ENCODE measurements around the gene FGF23. TPM values are rescaled to one million over a fixed set of nuclear protein-coding genes. Genes with fewer than 3 reads are reported as not detected.

Gene FGF23
- total and polyA plus RNA-seq, 5 donors from 2014 or later: not detected

DNA sequence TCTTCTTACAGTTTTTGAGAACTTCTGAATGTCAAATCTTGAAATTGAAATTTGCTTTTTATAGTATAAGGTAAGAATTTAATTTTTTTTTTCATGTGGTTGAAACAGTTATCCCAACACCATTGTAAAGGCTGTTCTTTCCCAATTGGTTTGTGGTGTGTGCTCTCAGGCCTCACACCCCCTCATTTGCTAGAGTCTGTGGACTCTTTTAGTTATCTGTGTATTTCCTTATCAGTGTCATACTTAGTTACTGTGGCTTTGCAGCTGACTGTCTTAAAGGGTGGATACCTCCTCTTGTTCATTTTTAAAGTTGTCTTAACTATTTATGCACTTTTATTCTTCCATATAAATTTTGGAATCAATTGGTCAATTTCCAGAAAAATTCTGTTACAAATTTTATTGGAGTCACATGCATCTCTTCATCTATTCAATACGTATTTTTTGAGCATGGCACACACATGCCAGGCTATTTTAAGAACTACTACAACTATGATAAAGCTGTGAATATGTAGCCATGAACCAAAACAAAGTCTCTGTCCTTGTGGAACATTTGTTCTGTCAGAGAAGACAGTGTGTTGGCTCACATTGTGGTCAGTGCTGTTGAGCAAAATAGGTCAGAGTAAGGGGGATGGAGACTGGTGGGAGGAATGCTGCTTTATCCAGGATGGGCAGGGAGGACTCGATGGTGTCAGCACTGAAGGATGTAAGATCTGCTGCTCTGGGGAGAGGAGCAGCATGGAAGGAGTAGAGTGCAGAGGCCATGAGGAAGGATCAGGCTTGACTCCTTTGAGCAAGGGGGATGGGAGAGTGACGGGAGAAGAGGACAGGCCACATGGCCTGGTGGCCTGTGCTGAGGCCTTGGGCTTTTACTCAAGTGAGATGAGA, 24.1 kb downstream of the FGF23 start:
- H3K4me3 Mint-ChIP-seq: peak overlapping the region in 1 of 4 donors; percentile 27
- no peak overlapping the region for H3K4me3 ChIP-seq (ENCODE audit: low read depth, low read length)
- H3K27me3 Mint-ChIP-seq: no peaks in the 10 kb centered on the region
- peaks cover 23% of the 10 kb centered on the region for H3K36me3 ChIP-seq (ENCODE audit: control insufficient read depth, insufficient read depth, low read length)
- no peaks in the 10 kb centered on the region for H3K9me3 Mint-ChIP-seq
- H3K9me3 ChIP-seq (ENCODE audit: control insufficient read depth in 2 of 2, low read length in 2 of 2): no peaks in the 10 kb centered on the region
- H3K27me3 ChIP-seq (ENCODE audit: control insufficient read depth, insufficient read depth, low read length): no peaks in the 10 kb centered on the region
- no peak overlapping the region for H3K27ac ChIP-seq (ENCODE audit: insufficient read depth, low read length, poor library complexity, severe bottlenecking)
- no peak for DNase-seq
- peaks cover 0 to 19% (median 5%) of the 10 kb centered on the region in 4 donors for H3K4me1 Mint-ChIP-seq
- no peaks in the 10 kb centered on the region for H3K4me1 ChIP-seq (ENCODE audit: control insufficient read depth, insufficient read depth, low read length, poor library complexity, severe bottlenecking)
- H3K36me3 Mint-ChIP-seq: peaks cover 15% of the 10 kb centered on the region
- no peak overlapping the region for H3K27ac Mint-ChIP-seq
- ATAC-seq (ENCODE audit: low read depth in 2 of 2): no peak

DNA sequence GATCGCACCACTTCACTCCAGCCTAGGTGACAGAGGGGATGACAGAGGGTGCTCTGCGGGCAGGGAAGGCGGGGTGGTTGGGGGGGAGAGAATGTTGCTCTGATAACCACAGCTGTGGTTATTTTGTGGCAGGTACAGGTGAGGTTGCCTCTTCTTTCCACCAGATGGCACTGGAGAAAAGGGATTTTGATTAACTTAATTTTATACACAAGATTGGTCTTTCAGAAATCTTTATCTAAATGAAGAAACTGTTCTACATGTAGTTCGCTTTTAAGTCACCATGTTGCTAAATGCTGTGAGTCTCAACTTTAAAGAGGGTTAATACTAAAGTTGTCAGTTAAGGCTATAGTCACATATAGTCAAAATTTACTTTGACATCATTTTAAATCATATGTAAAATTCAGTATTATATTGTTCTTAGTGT, 25.7 kb downstream of the FGF23 start:
- peaks cover 19% of the 10 kb centered on the region for H3K36me3 Mint-ChIP-seq
- H3K27ac Mint-ChIP-seq: peak overlapping the region in 2 of 3 donors; percentile 48 to 54
- no peak overlapping the region for H3K4me3 Mint-ChIP-seq
- no peaks in the 10 kb centered on the region for H3K4me1 ChIP-seq (ENCODE audit: control insufficient read depth, insufficient read depth, low read length, poor library complexity, severe bottlenecking)
- H3K27me3 Mint-ChIP-seq: no peaks in the 10 kb centered on the region
- H3K4me3 ChIP-seq (ENCODE audit: low read depth, low read length): no peak overlapping the region
- no peaks in the 10 kb centered on the region for H3K9me3 Mint-ChIP-seq
- no peak overlapping the region for H3K27ac ChIP-seq (ENCODE audit: insufficient read depth, low read length, poor library complexity, severe bottlenecking)
- H3K4me1 Mint-ChIP-seq: peaks cover 0 to 19% (median 5%) of the 10 kb centered on the region in 4 donors
- H3K27me3 ChIP-seq (ENCODE audit: control insufficient read depth, insufficient read depth, low read length): no peaks in the 10 kb centered on the region
- H3K9me3 ChIP-seq (ENCODE audit: control insufficient read depth in 2 of 2, low read length in 2 of 2): no peaks in the 10 kb centered on the region
- peak; percentile 57 to 72 for ATAC-seq (ENCODE audit: low read depth in 2 of 2)
- peak; percentile 29 to 54 (median 49) for DNase-seq
- peaks cover 23% of the 10 kb centered on the region for H3K36me3 ChIP-seq (ENCODE audit: control insufficient read depth, insufficient read depth, low read length)

DNA sequence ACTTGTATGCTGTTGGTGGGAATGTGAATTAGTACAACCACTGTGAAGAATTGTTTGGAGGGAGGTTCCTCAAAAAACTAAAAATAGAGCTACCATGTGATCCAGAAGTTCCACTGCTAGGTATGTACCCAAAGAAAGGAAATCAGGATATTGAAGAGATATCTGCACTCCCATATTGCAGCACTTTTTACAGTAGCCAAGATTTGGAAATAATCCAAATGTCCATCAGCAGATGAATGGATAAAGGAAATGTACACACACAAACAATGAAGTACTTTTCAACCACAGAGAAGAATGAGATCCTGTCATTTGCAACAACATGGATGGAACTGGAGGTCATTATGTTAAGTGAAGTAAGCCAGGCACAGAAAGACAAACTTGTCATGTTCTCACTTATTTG, 32.6 kb downstream of the FGF23 start:
- H3K27ac Mint-ChIP-seq: peak overlapping the region in 2 of 3 donors; percentile 0 to 6

DNA sequence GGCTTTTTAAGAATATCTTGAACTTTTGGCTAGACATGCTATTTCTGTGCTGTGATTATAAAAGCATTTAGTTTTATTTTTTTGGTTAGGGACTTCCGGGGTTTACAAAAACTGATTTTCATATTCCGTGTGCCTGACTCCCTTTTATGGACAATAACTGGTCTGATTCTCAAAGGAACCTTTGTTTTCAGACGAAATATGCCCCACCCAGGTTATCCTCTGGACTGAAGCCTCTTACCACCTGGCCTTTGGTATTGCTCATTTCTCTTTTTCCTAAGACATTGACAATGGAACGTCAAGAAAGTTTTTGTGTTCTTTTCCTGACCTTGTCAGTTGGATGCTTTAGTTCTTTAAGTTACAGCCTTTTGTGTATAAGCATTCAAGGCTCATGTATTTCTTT, 47.7 kb downstream of the FGF23 start:
- no peaks in the 10 kb centered on the region for H3K27me3 Mint-ChIP-seq
- peaks cover 12 to 18% (median 15%) of the 10 kb centered on the region in 4 donors for H3K4me1 Mint-ChIP-seq
- H3K9me3 ChIP-seq (ENCODE audit: control insufficient read depth in 2 of 2, low read length in 2 of 2): no peaks in the 10 kb centered on the region
- DNase-seq (no peak), ATAC-seq (ENCODE audit: low read depth in 2 of 2) (no peak)
- peaks cover 34% of the 10 kb centered on the region for H3K36me3 ChIP-seq (ENCODE audit: control insufficient read depth, insufficient read depth, low read length)
- H3K4me1 ChIP-seq (ENCODE audit: control insufficient read depth, insufficient read depth, low read length, poor library complexity, severe bottlenecking): no peaks in the 10 kb centered on the region
- no peak overlapping the region for H3K4me3 ChIP-seq (ENCODE audit: low read depth, low read length)
- no peaks in the 10 kb centered on the region for H3K27me3 ChIP-seq (ENCODE audit: control insufficient read depth, insufficient read depth, low read length)
- H3K36me3 Mint-ChIP-seq: peaks cover 37% of the 10 kb centered on the region
- H3K4me3 Mint-ChIP-seq: no peak overlapping the region
- no peak overlapping the region for H3K27ac Mint-ChIP-seq
- H3K9me3 Mint-ChIP-seq: peaks cover 0 to 1% (median 0%) of the 10 kb centered on the region in 7 donors
- no peak overlapping the region for H3K27ac ChIP-seq (ENCODE audit: insufficient read depth, low read length, poor library complexity, severe bottlenecking)

More for the DNA sequence above, 32.6 kb downstream of the FGF23 start:
- H3K4me1 Mint-ChIP-seq: peaks cover 0 to 16% (median 4%) of the 10 kb centered on the region in 4 donors
- DNase-seq (no peak), ATAC-seq (ENCODE audit: low read depth in 2 of 2) (no peak)
- no peaks in the 10 kb centered on the region for H3K4me1 ChIP-seq (ENCODE audit: control insufficient read depth, insufficient read depth, low read length, poor library complexity, severe bottlenecking)
- H3K36me3 Mint-ChIP-seq: peaks cover 20% of the 10 kb centered on the region
- no peak overlapping the region for H3K27ac ChIP-seq (ENCODE audit: insufficient read depth, low read length, poor library complexity, severe bottlenecking)
- H3K27me3 Mint-ChIP-seq: no peaks in the 10 kb centered on the region
- peaks cover 0 to 8% (median 0%) of the 10 kb centered on the region in 7 donors for H3K9me3 Mint-ChIP-seq
- no peaks in the 10 kb centered on the region for H3K9me3 ChIP-seq (ENCODE audit: control insufficient read depth in 2 of 2, low read length in 2 of 2)
- H3K4me3 Mint-ChIP-seq: no peak overlapping the region
- H3K4me3 ChIP-seq (ENCODE audit: low read depth, low read length): no peak overlapping the region
- H3K27me3 ChIP-seq (ENCODE audit: control insufficient read depth, insufficient read depth, low read length): no peaks in the 10 kb centered on the region
- peaks cover 14% of the 10 kb centered on the region for H3K36me3 ChIP-seq (ENCODE audit: control insufficient read depth, insufficient read depth, low read length)

DNA sequence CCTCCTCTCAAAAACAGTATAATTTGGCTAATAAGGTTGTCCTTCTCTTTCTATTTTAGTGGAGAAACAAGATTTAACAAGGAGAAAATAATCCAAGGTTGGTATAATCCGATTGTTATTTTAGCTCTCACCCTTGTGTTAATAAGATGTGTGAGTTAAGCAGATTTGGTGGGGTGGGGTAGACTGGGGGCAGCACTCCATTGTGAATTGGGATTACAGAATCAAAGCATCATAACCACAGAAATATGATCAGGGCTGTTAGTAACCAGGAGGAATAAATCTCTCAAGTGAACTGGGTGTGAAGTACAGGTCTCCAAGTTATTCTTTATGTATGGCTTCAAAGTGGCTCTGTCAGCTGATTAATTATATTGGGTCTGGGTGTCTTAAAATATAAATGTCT, 48.3 kb downstream of the FGF23 start:
- peaks cover 32% of the 10 kb centered on the region for H3K36me3 Mint-ChIP-seq
- no peaks in the 10 kb centered on the region for H3K27me3 Mint-ChIP-seq

DNA sequence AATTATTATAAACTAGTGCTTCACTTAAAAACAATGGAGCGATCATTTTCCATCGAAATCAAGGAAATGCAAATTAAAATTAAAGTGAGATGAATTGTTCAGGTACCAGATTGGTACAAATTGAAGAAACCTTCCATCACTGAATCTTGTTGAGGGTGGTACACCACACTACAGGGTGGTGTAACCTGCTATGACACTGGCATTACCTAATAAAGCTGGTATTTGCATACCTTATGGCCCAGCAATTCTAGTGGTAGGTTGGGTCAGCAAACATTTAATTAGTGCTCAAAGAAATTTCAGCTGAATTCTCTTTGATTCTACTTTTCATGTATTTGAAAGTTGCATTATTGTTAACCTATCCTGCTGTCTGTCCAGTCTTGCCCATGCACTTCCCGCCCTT, 49.3 kb downstream of the FGF23 start:
- H3K4me3 Mint-ChIP-seq: no peak overlapping the region
- H3K27me3 Mint-ChIP-seq: no peaks in the 10 kb centered on the region
- no peak overlapping the region for H3K4me3 ChIP-seq (ENCODE audit: low read depth, low read length)
- ATAC-seq (ENCODE audit: low read depth in 2 of 2) (no peak), DNase-seq (no peak)
- peak overlapping the region in 1 of 3 donors; percentile 20 for H3K27ac Mint-ChIP-seq
- no peaks in the 10 kb centered on the region for H3K4me1 ChIP-seq (ENCODE audit: control insufficient read depth, insufficient read depth, low read length, poor library complexity, severe bottlenecking)
- peaks cover 28% of the 10 kb centered on the region for H3K36me3 ChIP-seq (ENCODE audit: control insufficient read depth, insufficient read depth, low read length)
- no peaks in the 10 kb centered on the region for H3K9me3 Mint-ChIP-seq
- peaks cover 28% of the 10 kb centered on the region for H3K36me3 Mint-ChIP-seq
- peaks cover 22 to 25% (median 23%) of the 10 kb centered on the region in 4 donors for H3K4me1 Mint-ChIP-seq
- H3K27ac ChIP-seq (ENCODE audit: insufficient read depth, low read length, poor library complexity, severe bottlenecking): no peak overlapping the region
- H3K27me3 ChIP-seq (ENCODE audit: control insufficient read depth, insufficient read depth, low read length): no peaks in the 10 kb centered on the region
- no peaks in the 10 kb centered on the region for H3K9me3 ChIP-seq (ENCODE audit: control insufficient read depth in 2 of 2, low read length in 2 of 2)

More for the DNA sequence above, 48.3 kb downstream of the FGF23 start:
- Histone ChIP-seq H3K27ac (ENCODE audit: insufficient read depth, low read length, poor library complexity, severe bottlenecking) (no peak overlapping the region), H3K4me3 (ENCODE audit: low read depth, low read length) (no peak overlapping the region), H3K27me3 (ENCODE audit: control insufficient read depth, insufficient read depth, low read length) (no peaks in the 10 kb centered on the region), H3K36me3 (ENCODE audit: control insufficient read depth, insufficient read depth, low read length) (peaks cover 32% of the 10 kb centered on the region), H3K4me1 (ENCODE audit: control insufficient read depth, insufficient read depth, low read length, poor library complexity, severe bottlenecking) (no peaks in the 10 kb centered on the region), H3K9me3 (ENCODE audit: control insufficient read depth in 2 of 2, low read length in 2 of 2) (no peaks in the 10 kb centered on the region)
- ATAC-seq (ENCODE audit: low read depth in 2 of 2) (no peak), DNase-seq (no peak)
- Mint-ChIP-seq H3K4me1 (peaks cover 16 to 20% (median 18%) of the 10 kb centered on the region in 4 donors), H3K27ac (peak overlapping the region in 1 of 3 donors; percentile 74), H3K9me3 (no peaks in the 10 kb centered on the region), H3K4me3 (no peak overlapping the region)

DNA sequence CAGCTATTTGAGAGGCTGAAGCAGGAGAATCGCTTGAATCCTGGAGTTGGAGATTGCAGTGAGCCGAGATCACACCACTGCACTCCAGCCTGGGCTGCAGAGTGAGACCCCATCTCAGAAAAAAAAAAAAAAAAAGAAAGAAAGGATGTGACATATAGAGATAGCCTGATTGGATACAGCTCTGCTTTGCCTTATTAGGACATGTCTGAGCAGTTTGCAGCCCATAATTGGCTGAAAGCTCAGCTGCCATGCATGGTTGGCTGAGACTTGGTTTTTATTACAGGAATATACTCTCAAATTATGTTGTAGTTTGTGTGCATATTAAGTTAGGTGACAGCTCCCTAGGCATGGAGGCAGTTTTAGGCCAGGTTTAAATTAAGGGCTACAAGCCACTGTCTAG, 52.2 kb downstream of the FGF23 start:
- no peaks in the 10 kb centered on the region for H3K9me3 Mint-ChIP-seq
- H3K4me1 Mint-ChIP-seq: peaks cover 36 to 42% (median 41%) of the 10 kb centered on the region in 4 donors
- Histone ChIP-seq H3K9me3 (ENCODE audit: control insufficient read depth in 2 of 2, low read length in 2 of 2) (no peaks in the 10 kb centered on the region), H3K27ac (ENCODE audit: insufficient read depth, low read length, poor library complexity, severe bottlenecking) (no peak overlapping the region), H3K4me1 (ENCODE audit: control insufficient read depth, insufficient read depth, low read length, poor library complexity, severe bottlenecking) (peaks cover 13% of the 10 kb centered on the region), H3K27me3 (ENCODE audit: control insufficient read depth, insufficient read depth, low read length) (no peaks in the 10 kb centered on the region), H3K4me3 (ENCODE audit: low read depth, low read length) (no peak overlapping the region), H3K36me3 (ENCODE audit: control insufficient read depth, insufficient read depth, low read length) (peaks cover 13% of the 10 kb centered on the region)
- no peaks in the 10 kb centered on the region for H3K27me3 Mint-ChIP-seq
- ATAC-seq (ENCODE audit: low read depth in 2 of 2) (no peak), DNase-seq (no peak)
- H3K36me3 Mint-ChIP-seq: peaks cover 18% of the 10 kb centered on the region
- no peak overlapping the region for H3K4me3 Mint-ChIP-seq
- H3K27ac Mint-ChIP-seq: peak overlapping the region in 1 of 3 donors; percentile 39
